SW480 (cell line): ENCODE results near the gene ME3.
"Not testable (repeated sequence)": the region's sequence is repeated elsewhere in the genome, so short reads cannot be mapped to it uniquely, and the experiment has no call there.

Source experiments
- DNase-seq: peaks from one replicate; pipeline ENCODE4 v3.0.0-alpha.2; 2016; ENCODE audit warnings: low spot score

Gene ME3

DNA sequence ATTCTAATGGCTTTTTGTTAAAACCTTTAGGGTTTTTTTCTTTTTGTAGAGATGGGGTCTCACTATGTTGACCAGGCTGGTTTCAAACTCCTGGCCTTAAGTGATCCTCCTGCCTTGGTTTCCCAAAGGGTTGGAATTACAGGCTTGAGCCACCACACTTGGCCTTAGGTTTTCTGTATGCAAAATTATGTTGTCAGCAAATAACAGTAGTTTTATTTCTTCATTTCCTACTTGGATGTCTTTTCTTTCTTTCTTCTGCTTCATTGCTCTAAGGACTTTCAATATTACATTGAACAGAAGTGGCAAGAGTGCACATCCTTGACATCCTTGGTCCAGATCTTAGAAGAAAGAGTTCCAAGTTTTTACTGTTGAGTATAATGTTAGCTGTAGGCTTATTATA lies 245.0 kb downstream of the ME3 start:
- no peak for DNase-seq

DNA sequence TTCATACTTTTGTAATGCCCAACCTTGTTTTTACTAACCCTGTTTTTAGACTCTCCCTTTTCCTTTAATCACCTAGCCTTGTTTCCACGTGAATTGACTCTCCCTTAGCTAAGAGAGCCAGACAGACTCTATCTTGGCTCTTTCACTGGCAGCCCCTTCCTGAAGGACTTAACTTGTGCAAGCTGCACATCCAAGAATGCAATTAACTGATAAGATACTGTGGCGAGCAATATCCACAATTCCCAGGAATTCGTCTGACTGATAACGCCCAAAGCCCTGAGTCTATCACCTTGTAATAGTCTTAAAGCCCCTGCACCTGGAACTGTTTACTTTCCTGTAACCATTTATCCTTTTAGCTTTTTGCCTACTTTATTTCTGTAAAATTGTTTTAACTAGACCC lies 248.9 kb downstream of the ME3 start:
- not testable (repeated sequence) for DNase-seq

DNA sequence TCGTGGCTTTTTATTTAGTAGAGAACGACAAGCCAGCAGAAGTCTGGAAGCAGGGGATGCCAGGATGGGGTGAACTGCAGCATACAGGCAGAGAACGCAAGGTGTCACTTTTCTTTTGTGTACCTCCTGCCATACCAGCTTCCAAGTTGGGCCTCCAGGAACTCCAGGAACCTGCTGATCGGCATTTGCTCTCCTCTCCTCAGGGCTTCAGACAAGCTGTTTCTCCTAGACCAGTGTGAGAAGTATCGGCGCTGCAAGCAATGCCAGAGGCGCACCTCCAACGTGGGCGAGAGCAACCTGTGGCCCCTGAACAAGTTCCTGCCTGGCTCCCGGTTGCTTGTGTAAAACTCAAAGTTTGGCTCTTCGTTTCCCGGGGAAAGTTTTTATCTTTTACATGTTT lies 250.0 kb downstream of the ME3 start:
- no peak for DNase-seq

DNA sequence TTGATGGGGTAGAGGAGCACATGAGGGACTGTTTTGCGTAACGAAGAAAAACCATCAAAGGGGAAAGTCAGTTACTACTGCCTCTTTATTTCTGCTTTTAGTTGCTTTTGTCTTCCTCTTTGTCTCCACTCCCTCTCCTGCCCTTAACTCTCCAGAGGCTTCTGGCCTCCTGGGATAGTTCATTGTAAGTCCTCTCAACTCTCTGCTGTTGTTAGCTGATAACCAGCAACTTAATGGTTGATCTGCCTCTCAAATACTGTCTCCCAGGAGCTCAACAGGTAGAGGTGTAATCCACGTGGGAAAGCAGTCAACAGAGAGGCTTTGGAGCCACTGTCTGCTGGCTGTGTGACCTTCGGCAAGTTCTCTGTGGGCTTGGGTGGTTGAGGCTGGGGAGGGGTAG lies 250.5 kb downstream of the ME3 start:
- DNase-seq = no peak

DNA sequence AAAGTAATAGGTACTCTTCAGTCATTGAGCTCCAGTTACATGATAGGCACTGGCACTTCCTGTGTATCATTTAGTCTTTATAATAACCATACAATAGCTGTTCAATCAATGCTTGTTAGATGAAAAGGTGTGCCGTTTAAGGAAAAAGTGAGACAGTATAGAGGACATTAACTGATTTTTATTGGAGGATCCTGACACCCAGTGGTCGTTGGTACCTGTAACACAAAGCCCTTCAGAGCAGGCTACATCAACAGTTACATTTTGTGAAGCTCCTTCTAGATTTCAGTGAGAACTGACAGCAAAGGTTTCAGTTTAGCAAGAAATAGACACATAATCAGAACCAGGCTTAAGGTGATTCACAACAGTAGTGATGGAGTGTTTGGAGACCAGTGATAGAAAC lies 253.5 kb downstream of the ME3 start:
- peak; percentile 18 for DNase-seq

DNA sequence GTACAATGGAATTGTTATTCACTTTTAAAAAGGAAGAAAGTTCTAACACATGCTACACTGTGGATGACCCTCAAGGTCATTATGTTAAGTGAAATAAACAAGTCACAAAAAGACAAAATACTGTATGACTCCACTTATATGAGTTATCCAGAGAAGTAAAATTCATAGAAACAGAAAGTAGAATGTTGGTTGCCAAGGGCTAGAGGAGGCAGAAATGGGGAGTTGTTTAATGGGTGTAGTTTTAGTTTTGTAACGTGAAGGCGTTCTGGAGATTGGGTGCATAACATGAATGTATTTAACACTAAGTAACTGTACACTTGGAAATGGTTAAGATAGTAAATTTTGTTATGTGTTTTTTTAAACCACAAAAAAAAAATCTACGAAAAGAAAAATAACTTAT lies 253.9 kb downstream of the ME3 start:
- DNase-seq = no peak

DNA sequence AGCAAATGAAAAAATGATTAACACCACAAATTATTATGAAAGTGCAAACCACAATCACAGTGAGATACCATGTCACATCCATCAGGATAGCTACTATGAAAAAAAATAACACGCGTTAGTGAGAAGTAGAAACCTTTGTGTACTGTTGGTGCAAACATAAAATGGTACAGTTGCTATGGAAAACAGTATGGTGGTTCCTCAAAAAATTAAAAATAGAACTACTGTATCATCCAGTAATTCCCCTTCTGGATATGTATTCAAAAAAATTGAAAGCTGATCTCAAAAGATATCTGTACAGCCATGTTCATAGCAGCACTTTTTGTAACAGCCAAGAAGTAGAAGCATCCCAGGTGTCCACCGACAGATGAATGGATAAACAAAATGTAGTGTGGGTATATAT lies 254.3 kb downstream of the ME3 start:
- DNase-seq = no peak

DNA sequence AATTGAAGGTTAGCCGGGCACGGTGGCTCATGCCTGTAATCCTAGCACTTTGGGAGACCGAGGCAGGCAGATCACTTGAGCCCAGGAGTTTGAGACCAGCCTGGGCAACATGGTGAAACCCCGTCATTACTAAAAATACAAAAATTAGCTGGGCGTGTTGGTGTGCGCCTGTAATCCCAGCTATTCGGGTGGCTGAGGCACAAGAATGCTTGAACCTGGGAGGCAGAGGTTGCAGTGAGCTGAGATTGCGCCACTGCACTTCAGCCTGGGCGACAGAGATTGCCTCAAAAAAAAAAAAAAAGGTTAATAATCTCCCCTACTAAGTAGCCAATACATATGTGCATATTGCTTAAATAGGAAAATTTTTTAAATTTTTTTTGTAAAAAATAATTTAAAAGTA lies 255.5 kb downstream of the ME3 start:
- DNase-seq = not testable (repeated sequence)

DNA sequence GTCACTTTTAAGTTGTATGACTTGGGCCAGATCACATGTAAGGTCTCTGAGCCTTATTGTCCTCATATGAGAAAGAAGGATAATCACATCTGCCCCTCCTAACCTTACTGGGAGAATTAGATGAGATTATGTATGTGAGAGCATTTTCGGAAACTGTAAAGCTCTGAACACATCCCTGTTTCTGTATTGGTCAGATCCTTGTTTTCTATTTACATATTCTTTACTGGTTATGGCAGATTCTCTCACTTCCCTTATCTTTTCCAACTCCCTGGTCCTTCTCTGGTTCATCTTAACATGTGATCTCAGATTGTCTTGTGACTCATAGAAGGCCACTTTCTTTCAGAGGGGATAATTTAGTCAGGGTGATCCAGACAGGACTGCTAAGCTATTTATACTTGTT lies 255.9 kb downstream of the ME3 start:
- DNase-seq = no peak

DNA sequence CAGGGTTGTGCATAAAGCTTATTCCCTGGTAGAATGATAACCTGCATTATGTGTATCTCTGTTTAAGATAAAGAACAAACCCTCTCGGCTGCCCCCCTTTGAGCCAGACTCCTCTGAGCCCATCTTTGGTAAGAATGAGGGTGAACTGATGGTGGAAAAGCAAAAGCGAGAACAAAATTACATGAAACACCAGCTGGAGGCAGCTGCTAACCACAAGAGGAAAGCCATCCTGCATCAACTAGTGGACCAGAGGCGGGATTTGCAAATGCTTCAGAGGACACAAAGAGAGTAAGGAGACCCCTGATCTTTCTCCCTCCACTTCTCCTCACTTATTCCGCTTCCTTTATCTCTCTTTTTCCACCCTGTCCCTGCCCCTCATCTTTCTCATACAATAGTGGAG lies 257.4 kb downstream of the ME3 start:
- DNase-seq = no peak

DNA sequence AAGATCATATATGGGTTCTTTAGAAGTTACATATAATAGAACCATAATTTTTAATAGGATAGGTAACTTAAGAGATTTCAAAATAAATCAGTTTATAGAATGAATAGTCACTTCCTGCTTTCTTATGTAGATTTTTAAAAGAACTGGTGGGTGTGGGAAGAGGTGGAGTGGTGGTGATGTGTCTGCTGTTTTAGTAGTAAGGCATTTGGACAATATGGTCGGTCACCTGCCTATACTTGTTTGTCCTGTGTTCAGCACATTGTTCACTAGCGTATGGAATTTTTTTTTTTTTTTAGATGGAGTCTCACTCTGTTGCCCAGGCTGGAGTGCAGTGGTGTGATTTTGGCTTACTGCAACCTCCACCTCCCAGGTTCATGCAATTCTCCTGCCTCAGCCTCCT lies 258.4 kb downstream of the ME3 start:
- no peak for DNase-seq

DNA sequence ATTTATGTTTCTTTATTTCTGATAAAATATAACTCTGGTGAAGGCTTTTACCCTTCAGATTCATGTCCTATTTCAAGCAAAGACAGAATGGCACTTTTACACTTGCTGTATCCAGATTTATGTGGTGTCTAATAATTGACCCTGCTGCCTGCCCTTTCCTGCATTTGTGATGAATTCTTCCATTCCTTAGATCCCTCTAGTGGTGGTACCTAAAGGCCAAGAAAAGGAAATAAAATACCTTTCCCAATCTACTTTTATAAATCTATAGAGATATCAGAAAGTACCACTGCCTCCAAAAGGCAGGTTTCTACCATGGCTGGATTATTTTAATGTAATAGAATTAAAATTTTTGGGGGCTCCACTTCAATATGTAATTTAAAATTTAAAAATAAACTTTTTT lies 263.6 kb downstream of the ME3 start:
- DNase-seq = no peak

DNA sequence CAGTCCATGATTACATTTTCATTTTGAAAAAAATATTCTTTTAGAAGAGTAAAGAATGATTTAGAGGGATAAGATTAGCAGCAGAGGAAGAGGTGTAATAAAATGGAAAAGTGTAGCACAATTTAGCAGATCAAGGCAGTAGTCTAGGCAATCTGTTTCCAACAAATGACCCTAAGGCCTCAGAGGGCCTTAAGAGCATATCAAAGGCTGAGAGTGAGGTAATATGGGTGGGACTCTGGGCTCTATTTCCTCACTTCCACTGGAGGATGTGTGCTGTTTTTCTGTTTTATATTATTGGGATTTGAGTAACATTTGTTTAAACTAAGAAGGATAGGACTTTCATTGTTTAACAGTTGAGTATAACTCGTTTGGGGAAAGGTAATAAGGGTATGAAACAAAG lies 269.0 kb downstream of the ME3 start:
- no peak for DNase-seq

DNA sequence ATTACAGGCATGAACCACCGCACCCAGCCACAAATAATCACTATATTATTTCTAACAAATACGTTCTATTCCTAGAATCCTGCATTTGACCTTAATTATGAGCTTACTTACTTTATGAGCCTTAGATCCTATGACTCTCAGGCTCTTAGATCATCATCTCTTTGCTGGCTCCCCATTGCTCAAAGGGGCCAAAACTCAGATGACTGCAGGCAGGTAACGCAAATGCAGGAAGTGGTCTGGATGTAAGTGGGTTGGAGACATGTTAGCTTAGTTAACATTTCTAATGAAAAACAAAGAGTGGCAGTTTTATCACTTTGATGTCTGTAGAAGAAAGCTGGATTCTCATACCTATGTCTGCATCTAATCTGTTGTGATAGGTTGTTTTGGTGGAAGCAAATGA lies 274.3 kb downstream of the ME3 start:
- DNase-seq = no peak

DNA sequence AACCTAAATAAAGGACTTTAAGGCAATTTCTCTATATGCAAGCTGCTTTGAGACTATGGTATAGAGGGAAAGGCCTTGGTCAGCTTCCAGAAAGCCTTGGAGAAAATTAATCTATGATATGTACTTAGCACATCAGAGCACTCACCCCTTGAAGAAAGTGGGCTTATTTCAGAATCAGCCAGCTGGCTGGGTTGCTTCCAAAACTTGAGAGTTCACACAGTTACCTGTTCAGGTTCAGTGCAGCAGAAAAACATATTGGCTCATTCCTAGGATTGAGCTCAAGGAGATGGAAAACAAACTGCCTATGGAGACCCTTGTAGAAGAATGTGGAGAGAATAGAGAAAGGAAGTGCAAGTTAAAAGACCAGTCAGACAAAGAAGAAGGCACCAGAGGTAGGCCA lies 275.1 kb downstream of the ME3 start:
- no peak for DNase-seq

DNA sequence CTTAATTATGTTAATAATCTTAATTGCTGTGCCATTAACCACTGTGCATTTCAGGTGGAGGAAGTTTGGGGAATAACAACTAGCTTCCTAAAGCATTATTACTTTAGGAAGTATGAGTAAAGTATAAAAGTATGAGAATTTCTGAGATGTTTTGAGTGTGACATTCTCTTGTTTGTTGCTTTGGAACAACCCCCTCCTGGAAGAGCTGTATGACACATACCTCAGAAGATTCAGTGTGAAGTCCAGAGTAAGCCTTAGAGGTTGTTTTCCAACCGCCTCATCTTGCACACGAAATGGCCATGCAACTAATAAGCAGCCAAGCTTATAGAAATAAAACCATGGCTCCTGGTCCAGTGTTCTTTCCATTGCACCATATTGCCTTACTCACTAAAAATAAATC lies 276.0 kb downstream of the ME3 start:
- no peak for DNase-seq

DNA sequence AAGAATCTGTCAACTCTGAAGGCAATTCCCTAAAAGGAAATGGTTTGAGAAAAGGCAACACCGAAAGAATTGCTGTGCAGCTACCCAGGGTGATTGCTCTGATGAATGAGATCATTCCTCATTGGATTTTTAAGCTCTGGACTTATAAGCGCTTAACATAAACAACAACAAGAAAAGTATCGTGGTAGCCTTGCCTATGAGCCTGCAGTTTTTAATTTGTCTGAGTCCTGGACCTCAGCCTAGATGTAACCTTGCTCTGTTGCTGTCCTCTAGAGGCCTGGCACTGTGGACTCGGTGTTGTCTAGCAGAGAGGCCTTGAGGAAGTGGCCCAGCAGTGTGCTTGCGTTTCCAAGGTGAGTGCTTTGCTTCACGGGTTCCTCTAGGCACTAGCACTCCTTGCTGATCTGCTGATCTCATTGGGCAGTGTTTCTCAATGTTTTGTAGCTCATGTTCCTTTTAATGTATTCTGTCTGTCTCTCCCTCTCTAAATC lies 277.3 kb downstream of the ME3 start:
- DNase-seq = no peak
